ENCODE measurements around the gene F10. TPM values are rescaled to one million over a fixed set of nuclear protein-coding genes. Genes with fewer than 3 reads are reported as not detected.
"Not testable (repeated sequence)": the region's sequence is repeated elsewhere in the genome, so short reads cannot be mapped to it uniquely, and the experiment has no call there.

The F10 gene
- total RNA-seq, 6 donors from 2014 or later: 5.3 to 25.0 (median 8.8) TPM

DNA sequence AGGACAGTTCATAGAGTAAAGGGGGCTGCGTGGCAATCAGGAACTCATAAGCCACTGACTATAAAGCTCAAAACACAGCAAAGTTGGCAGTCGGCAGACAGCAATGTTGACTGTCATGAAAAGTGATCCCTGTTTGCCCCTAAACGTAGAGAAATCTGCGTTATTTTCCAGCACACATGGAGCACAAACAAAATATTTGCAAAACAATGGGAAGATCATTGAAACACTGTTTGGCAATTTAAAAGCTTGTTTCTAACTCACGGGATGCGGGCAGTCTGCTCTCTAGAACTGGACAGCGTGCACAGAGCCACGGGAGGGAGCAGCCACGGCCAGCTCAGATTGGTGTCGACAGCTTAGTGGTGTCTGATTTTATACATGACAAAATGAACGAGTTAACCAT lies 23.5 kb upstream of the F10 start:
- Histone ChIP-seq H3K36me3 (peaks cover 0 to 9% (median 4%) of the 10 kb centered on the region in 4 donors), H3K27ac (no peak overlapping the region), H3K9me3 (no peaks in the 10 kb centered on the region), H3K27me3 (no peaks in the 10 kb centered on the region), H3K4me1 (no peaks in the 10 kb centered on the region), H3K4me3 (no peak overlapping the region)
- WGBS, 2 donors: 88 to 91% methylated on average over 11 of the region's 11 CpGs
- DNase-seq: no peak
- no peak for ATAC-seq (ENCODE audit: low FRiP score in 2 of 2)
- TF ChIP-seq POLR2A (IDR thresholded peaks at IDR 0.05) (no peak), EP300 (IDR thresholded peaks at IDR 0.05) (no peak), POLR2AphosphoS5 (IDR thresholded peaks at IDR 0.05) (no peak)
- TF ChIP-seq, protein P1, sequence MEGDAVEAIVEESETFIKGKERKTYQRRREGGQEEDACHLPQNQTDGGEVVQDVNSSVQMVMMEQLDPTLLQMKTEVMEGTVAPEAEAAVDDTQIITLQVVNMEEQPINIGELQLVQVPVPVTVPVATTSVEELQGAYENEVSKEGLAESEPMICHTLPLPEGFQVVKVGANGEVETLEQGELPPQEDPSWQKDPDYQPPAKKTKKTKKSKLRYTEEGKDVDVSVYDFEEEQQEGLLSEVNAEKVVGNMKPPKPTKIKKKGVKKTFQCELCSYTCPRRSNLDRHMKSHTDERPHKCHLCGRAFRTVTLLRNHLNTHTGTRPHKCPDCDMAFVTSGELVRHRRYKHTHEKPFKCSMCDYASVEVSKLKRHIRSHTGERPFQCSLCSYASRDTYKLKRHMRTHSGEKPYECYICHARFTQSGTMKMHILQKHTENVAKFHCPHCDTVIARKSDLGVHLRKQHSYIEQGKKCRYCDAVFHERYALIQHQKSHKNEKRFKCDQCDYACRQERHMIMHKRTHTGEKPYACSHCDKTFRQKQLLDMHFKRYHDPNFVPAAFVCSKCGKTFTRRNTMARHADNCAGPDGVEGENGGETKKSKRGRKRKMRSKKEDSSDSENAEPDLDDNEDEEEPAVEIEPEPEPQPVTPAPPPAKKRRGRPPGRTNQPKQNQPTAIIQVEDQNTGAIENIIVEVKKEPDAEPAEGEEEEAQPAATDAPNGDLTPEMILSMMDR (IDR thresholded peaks at IDR 0.05): no peak

DNA sequence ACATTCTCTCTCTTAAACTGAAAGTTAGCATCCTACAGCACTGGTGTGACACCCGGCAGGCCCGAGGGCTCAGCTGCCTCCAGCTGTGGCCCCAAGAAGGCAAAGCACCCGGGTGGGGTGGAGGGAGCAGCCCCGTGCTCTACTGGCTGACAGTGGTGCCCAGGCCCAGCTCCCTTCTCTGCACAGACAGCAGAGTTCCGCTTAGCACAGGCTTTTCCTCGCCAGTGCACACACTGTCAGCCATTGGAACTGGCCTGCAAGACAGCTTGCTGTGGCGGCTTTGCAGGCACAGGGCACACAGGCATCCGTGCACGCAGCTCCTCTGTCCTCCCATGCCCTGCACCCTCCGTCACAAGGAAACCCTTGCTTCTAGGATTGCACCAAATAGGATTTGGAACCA lies 20.3 kb upstream of the F10 start:
- WGBS, 2 donors: 62 to 75% methylated on average over 3 to 10 of the region's 10 CpGs
- ATAC-seq (ENCODE audit: low FRiP score in 2 of 2); H3K27me3 ChIP-seq; H3K4me1 ChIP-seq; H3K27ac ChIP-seq; H3K9me3 ChIP-seq; H3K4me3 ChIP-seq; H3K36me3 ChIP-seq: not testable (repeated sequence)
- DNase-seq: peak in 1 of 2 donors; percentile 69

DNA sequence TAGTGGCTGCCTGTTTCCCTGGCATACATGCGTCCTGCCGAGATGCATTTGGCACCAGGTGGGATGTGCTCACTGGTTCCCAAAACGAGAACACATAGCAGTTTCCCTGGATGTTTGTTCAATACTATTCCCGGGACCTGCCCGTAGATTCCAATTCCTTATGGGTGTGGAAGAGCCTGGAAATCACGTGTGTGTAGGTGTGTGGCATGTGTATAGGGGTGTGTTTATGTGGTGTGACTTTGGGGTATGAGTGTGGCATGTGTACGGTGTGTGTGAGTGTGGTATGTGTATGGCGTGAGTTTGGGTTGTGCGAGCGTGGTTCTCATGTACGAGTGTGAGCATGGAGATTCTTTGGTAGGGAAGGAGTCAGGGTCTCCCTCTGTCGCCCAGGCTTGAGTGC lies 19.9 kb upstream of the F10 start:
- TF ChIP-seq EP300 (IDR thresholded peaks at IDR 0.05) (no peak), POLR2A (IDR thresholded peaks at IDR 0.05) (no peak), POLR2AphosphoS5 (IDR thresholded peaks at IDR 0.05) (no peak)
- TF ChIP-seq, protein P1 (IDR thresholded peaks at IDR 0.05): no peak
- no peak overlapping the region for H3K4me3 ChIP-seq
- ATAC-seq (ENCODE audit: low FRiP score in 2 of 2): peak in 1 of 2 donors; percentile 25
- no peaks in the 10 kb centered on the region for H3K27me3 ChIP-seq
- H3K9me3 ChIP-seq: no peaks in the 10 kb centered on the region
- peaks cover 0 to 7% (median 2%) of the 10 kb centered on the region in 4 donors for H3K4me1 ChIP-seq
- WGBS, 2 donors: 83 to 88% methylated on average over 12 of the region's 12 CpGs
- H3K27ac ChIP-seq: no peak overlapping the region
- no peak for DNase-seq
- peaks cover 0 to 4% (median 0%) of the 10 kb centered on the region in 4 donors for H3K36me3 ChIP-seq

DNA sequence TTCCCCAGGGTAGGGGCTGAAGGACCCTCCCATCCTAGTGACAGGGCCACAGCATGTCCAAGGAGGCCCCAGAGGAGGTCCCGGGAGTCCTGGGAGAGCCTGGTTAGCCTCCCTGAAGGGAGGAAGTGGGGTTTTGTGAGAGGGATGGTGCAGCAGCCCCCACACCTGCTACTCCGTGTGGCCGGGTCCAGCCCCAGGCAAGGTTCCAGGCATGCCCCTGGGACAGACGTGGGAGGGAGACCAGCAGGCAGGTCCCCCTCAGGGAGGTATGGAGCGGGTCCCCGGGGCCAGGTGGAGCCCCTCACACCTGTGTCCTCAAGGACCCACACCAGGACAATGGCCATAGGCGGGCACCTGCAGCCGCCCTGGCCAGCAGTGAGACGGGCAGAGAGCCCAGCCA lies 19.0 kb upstream of the F10 start:
- peaks cover 0 to 7% (median 2%) of the 10 kb centered on the region in 4 donors for H3K4me1 ChIP-seq
- H3K9me3 ChIP-seq: no peaks in the 10 kb centered on the region
- ATAC-seq (ENCODE audit: low FRiP score in 2 of 2) (peak; percentile 17 to 42), DNase-seq (peak in 1 of 2 donors; percentile 71)
- H3K36me3 ChIP-seq: peaks cover 0 to 2% (median 0%) of the 10 kb centered on the region in 4 donors
- no peaks in the 10 kb centered on the region for H3K27me3 ChIP-seq
- TF ChIP-seq POLR2AphosphoS5 (IDR thresholded peaks at IDR 0.05) (no peak), EP300 (IDR thresholded peaks at IDR 0.05) (no peak), POLR2A (IDR thresholded peaks at IDR 0.05) (no peak)
- TF ChIP-seq, protein P1 (IDR thresholded peaks at IDR 0.05): no peak
- WGBS, 2 donors: 61 to 95% methylated on average over 4 to 9 of the region's 9 CpGs
- H3K4me3 ChIP-seq: no peak overlapping the region
- H3K27ac ChIP-seq: no peak overlapping the region

DNA sequence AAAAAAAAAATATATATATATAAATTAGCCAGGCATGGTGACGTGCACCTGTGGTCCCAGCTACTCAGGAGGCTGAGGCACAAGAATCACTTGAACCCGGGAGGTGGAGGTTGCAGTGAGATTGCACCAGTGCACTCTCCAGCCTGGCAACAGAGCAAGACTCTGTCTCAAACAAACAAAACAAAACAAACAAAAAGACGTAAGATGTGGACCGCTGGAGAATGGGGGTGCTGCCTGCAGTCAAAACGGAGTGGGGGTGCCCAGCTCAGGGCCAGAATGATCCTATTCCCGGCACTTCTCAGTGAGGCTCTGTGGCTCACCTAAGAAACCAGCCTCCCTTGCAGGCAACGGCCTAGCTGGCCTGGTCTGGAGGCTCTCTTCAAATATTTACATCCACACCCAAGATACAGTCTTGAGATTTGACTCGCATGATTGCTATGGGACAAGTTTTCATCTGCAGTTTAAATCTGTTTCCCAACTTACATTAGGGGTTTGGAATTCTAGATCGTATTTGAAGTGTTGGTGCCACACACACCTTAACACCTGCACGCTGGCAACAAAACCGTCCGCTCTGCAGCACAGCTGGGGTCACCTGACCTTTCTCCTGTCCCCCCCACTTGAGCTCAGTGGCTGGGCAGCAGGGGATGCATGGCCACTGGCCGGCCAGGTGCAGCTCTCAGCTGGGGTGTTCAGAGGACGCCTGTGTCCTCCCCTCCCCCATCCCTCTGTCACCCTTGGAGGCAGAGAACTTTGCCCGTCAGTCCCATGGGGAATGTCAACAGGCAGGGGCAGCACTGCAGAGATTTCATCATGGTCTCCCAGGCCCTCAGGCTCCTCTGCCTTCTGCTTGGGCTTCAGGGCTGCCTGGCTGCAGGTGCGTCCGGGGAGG lies 17.3 kb upstream of the F10 start, which contains the start of gene F7:
Gene F7, plus strand, starts transcription at position 760 of the 889 bp plus-strand sequence. Its CDS starts 51 bp downstream, at position 811.
- H3K27me3 ChIP-seq: peaks cover 0 to 11% (median 9%) of the 10 kb centered on the region in 4 donors
- H3K36me3 ChIP-seq: no peaks in the 10 kb centered on the region
- no peak for DNase-seq
- no peak within 1 kb of the TSS for H3K4me3 ChIP-seq
- TF ChIP-seq POLR2AphosphoS5 (IDR thresholded peaks at IDR 0.05) (no peak), EP300 (IDR thresholded peaks at IDR 0.05) (no peak), POLR2A (IDR thresholded peaks at IDR 0.05) (no peak)
- TF ChIP-seq, protein P1 (IDR thresholded peaks at IDR 0.05): no peak
- no peaks in the 10 kb centered on the region for H3K9me3 ChIP-seq
- H3K4me1 ChIP-seq: peaks cover 7 to 18% (median 11%) of the 10 kb centered on the region in 4 donors
- 54 to 64% methylated on average over 13 to 17 of the region's 17 CpGs for WGBS, 2 donors
- ATAC-seq (ENCODE audit: low FRiP score in 2 of 2): no peak
- H3K27ac ChIP-seq: no peak within 1 kb of the TSS
